Loucy (cell line): ENCODE measurements around the gene CSRP1.

Source experiments
- H2AFZ ChIP-seq: fragments of 200-600 bp; sonication (generic); 2 replicates; pipeline ENCODE4 v1.6.0; 2016; ENCODE audit warnings: antibody characterized with exemption, mild to moderate bottlenecking, low read length, moderate library complexity
- H3F3A ChIP-seq: fragments of 200-600 bp; 2 replicates; pipeline ENCODE4 v1.6.0; 2016; ENCODE audit warnings: antibody characterized with exemption, low read depth, mild to moderate bottlenecking
- H3K27me3 ChIP-seq: fragments of 200-600 bp; sonication (generic); 2 replicates; pipeline ENCODE4 v1.6.1; 2014; ENCODE audit warnings: low read length, mild to moderate bottlenecking; ENCODE audit not compliant: insufficient read depth, poor library complexity, severe bottlenecking
- H3K36me3 ChIP-seq: fragments of 200-600 bp; sonication (generic); 2 replicates; pipeline ENCODE4 v1.6.1; 2016; ENCODE audit warnings: low read length; ENCODE audit not compliant: insufficient read depth
- H3K4me1 ChIP-seq: fragments of 200-600 bp; sonication (generic); 2 replicates; pipeline ENCODE4 v1.5.1; 2014; ENCODE audit warnings: low read length, mild to moderate bottlenecking; ENCODE audit not compliant: insufficient read depth, poor library complexity, severe bottlenecking
- H3K4me2 ChIP-seq: fragments of 200-600 bp; sonication (generic); 2 replicates; pipeline ENCODE4 v1.6.0; 2014; ENCODE audit warnings: antibody characterized with exemption, low read length, low read depth, mild to moderate bottlenecking; ENCODE audit not compliant: poor library complexity, severe bottlenecking
- H3K4me3 ChIP-seq: fragments of 200-600 bp; sonication (generic); 2 replicates; pipeline ENCODE4 v1.5.1; 2014; ENCODE audit warnings: low read length, mild to moderate bottlenecking, mixed read lengths; ENCODE audit not compliant: poor library complexity, severe bottlenecking
- H3K79me2 ChIP-seq: fragments of 200-600 bp; sonication (generic); 2 replicates; pipeline ENCODE4 v1.6.1; 2014; ENCODE audit warnings: low read length; ENCODE audit not compliant: insufficient read depth
- H3K9ac ChIP-seq: fragments of 200-600 bp; sonication (generic); 2 replicates; pipeline ENCODE4 v1.6.0; 2014; ENCODE audit warnings: mild to moderate bottlenecking, low read depth, low read length, moderate library complexity; ENCODE audit not compliant: poor library complexity, severe bottlenecking
- H3K9me2 ChIP-seq: fragments of 200-600 bp; sonication (generic); replicated peaks from 2 replicates; pipeline ENCODE4 v1.6.1; 2016; ENCODE audit warnings: low read depth, low read length, mixed read lengths
- H3K9me3 ChIP-seq: fragments of 200-600 bp; sonication (generic); 2 replicates; pipeline ENCODE4 v1.6.1; 2014; ENCODE audit warnings: mild to moderate bottlenecking, antibody characterized with exemption, low read length, low read depth; ENCODE audit not compliant: insufficient read depth
- H4K20me1 ChIP-seq: fragments of 200-600 bp; sonication (generic); 2 replicates; pipeline ENCODE4 v1.6.0; 2014; ENCODE audit warnings: antibody characterized with exemption, low read length, mild to moderate bottlenecking; ENCODE audit not compliant: insufficient read depth, poor library complexity, severe bottlenecking
- EZH2phosphoT487 ChIP-seq: fragments of 200-600 bp; IDR thresholded peaks from 2 replicates; pipeline ENCODE4 v1.6.1; 2018; ENCODE audit warnings: antibody characterized with exemption, mild to moderate bottlenecking, moderate library complexity, borderline replicate concordance
- TF ChIP-seq, protein P1 (sequence below): fragments of 200-600 bp; sonication (generic); conservative IDR thresholded peaks from 2 replicates; pipeline ENCODE4 v1.5.1; 2014; ENCODE audit warnings: mild to moderate bottlenecking, antibody characterized with exemption, low read length

Gene CSRP1

DNA sequence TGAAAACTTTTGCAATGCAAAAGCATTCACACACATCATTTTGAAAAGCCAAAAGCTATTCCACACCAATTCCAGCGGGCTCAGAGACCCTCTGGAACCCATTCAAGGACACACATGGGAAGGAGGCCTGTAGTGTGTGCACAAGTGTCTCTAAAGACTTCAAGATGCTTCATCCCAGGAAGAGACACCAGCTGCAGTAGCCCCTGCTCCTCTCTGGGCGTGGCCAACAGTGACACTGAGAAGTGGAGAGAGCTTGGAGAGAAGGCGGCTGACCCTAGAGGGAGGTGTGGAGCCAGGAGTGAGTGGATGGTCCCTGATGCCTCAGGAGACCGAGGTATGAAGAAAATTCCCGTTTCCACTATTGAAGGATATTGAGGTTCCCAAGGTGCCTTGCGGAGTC is 70.5 kb downstream of the CSRP1 start:
- H2AFZ ChIP-seq, result peak overlapping the region; percentile 73
- H3K4me3 ChIP-seq, result no peak overlapping the region
- peak overlapping the region; percentile 48 for H3K4me2 ChIP-seq
- H3K9ac ChIP-seq, result no peak overlapping the region
- H3K27me3 ChIP-seq, result no peaks in the 10 kb centered on the region
- H3K9me2 ChIP-seq, result no peaks in the 10 kb centered on the region
- no peaks in the 10 kb centered on the region for H3K9me3 ChIP-seq
- H3K4me1 ChIP-seq, result peaks cover under 1% of the 10 kb centered on the region
- TF ChIP-seq EZH2phosphoT487, result no peak
- TF ChIP-seq, protein P1, sequence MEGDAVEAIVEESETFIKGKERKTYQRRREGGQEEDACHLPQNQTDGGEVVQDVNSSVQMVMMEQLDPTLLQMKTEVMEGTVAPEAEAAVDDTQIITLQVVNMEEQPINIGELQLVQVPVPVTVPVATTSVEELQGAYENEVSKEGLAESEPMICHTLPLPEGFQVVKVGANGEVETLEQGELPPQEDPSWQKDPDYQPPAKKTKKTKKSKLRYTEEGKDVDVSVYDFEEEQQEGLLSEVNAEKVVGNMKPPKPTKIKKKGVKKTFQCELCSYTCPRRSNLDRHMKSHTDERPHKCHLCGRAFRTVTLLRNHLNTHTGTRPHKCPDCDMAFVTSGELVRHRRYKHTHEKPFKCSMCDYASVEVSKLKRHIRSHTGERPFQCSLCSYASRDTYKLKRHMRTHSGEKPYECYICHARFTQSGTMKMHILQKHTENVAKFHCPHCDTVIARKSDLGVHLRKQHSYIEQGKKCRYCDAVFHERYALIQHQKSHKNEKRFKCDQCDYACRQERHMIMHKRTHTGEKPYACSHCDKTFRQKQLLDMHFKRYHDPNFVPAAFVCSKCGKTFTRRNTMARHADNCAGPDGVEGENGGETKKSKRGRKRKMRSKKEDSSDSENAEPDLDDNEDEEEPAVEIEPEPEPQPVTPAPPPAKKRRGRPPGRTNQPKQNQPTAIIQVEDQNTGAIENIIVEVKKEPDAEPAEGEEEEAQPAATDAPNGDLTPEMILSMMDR, result no peak
- no peaks in the 10 kb centered on the region for H3F3A ChIP-seq
- no peaks in the 10 kb centered on the region for H3K79me2 ChIP-seq
- no peaks in the 10 kb centered on the region for H4K20me1 ChIP-seq
- H3K36me3 ChIP-seq, result no peaks in the 10 kb centered on the region

DNA sequence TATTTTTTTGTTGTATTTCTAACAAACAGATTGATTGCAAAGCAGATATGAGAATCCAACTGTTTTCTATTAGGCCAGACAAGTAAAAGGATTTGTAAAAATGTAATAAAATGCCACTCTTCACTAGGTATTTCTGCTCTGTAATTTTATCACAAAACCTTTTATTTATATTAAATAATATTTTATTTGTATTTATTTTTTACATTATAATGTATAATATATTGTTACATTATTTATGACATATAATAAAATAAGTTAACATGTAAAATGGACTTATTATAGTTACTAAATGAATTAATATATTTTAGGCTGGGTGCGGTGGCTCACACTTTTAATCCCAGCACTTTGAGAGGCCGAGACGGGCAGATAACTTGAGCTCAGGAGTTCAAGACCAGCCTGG is 72.7 kb downstream of the CSRP1 start:
- no peak overlapping the region for H3K4me2 ChIP-seq
- H3K27me3 ChIP-seq, result no peaks in the 10 kb centered on the region
- no peak overlapping the region for H3K4me3 ChIP-seq
- H4K20me1 ChIP-seq, result no peaks in the 10 kb centered on the region
- H3K9me2 ChIP-seq, result no peaks in the 10 kb centered on the region
- H2AFZ ChIP-seq, result no peak overlapping the region
- H3K79me2 ChIP-seq, result no peaks in the 10 kb centered on the region
- TF ChIP-seq, protein P1, result no peak
- no peak for TF ChIP-seq EZH2phosphoT487
- H3K9me3 ChIP-seq, result no peaks in the 10 kb centered on the region
- H3K9ac ChIP-seq, result no peak overlapping the region
- no peaks in the 10 kb centered on the region for H3F3A ChIP-seq
- H3K36me3 ChIP-seq, result no peaks in the 10 kb centered on the region
- H3K4me1 ChIP-seq, result no peaks in the 10 kb centered on the region

DNA sequence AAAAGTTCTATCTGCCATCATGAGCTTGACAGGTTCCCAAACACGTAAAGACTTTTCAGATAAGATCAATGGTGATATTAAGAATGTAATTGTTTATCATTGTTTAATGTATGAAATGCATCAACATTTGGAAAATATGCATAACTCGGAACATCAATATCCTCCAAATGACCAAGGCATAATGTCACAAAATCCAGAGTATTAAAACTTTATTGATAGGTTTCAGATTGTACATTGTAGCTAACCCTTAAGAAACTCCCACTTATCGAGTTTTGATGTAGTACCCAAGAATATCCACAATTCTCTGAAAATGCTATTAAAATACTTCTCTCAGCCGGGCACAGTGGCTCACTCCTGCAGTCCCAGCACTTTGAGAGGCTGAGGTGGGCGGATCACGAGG is 73.3 kb downstream of the CSRP1 start:
- Histone ChIP-seq H3K4me1 (no peaks in the 10 kb centered on the region), H3K9ac (no peak overlapping the region), H3K4me2 (no peak overlapping the region), H3K27me3 (no peaks in the 10 kb centered on the region), H3F3A (no peaks in the 10 kb centered on the region), H3K79me2 (no peaks in the 10 kb centered on the region), H4K20me1 (no peaks in the 10 kb centered on the region), H3K9me3 (no peaks in the 10 kb centered on the region), H3K9me2 (no peaks in the 10 kb centered on the region), H3K36me3 (no peaks in the 10 kb centered on the region), H3K4me3 (no peak overlapping the region), H2AFZ (no peak overlapping the region)
- TF ChIP-seq EZH2phosphoT487, result no peak
- TF ChIP-seq, protein P1, result no peak
